ENCODE measurements around the gene OPRD1. TPM values are rescaled to one million over a fixed set of nuclear protein-coding genes. Genes with fewer than 3 reads are reported as not detected.

Gene OPRD1
- total and polyA plus RNA-seq, 4 donors = 0.01 TPM; not detected in 3

DNA sequence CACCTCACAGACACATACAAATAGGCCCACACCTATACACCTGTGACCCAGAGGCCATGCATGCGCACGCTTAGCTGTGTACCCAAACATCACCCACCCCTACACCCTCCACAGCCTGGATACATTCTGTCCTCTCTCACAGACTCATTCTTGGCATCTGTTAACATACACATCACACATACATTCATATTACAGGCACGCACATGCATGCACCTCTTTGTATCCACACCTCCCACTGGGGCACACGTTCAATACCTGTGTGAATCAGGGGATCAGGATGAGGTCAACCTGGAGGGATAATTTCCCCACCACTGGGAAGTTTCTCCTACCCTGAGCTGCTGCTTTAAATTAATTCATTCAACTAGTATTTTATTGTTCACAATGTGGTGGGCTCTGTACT, 66.8 kb downstream of the OPRD1 start:
- no peaks in the 10 kb centered on the region for H3K36me3 ChIP-seq (ENCODE audit: control insufficient read depth in 4 of 4, insufficient read depth in 3 of 4, low read depth in 1 of 4, low read length in 3 of 4)
- WGBS = 92% methylated on average over 4 of the region's 4 CpGs
- no peaks in the 10 kb centered on the region for H3K27me3 ChIP-seq (ENCODE audit: control insufficient read depth in 4 of 4, insufficient read depth in 4 of 4, low read length in 3 of 4)
- peaks cover 0 to 7% (median 0%) of the 10 kb centered on the region in 4 donors for H3K4me1 ChIP-seq (ENCODE audit: control insufficient read depth in 4 of 4, insufficient read depth in 4 of 4, low read length in 3 of 4)
- TF ChIP-seq MAX (IDR thresholded peaks at IDR 0.05) (no peak), YY1 (IDR thresholded peaks at IDR 0.05) (no peak), ZBTB33 (IDR thresholded peaks at IDR 0.05) (no peak), EGR1 (IDR thresholded peaks at IDR 0.05; ENCODE audit: low read depth in 2 of 2) (no peak), FOXA1 (IDR thresholded peaks at IDR 0.05) (no peak)
- TF ChIP-seq, protein P1, sequence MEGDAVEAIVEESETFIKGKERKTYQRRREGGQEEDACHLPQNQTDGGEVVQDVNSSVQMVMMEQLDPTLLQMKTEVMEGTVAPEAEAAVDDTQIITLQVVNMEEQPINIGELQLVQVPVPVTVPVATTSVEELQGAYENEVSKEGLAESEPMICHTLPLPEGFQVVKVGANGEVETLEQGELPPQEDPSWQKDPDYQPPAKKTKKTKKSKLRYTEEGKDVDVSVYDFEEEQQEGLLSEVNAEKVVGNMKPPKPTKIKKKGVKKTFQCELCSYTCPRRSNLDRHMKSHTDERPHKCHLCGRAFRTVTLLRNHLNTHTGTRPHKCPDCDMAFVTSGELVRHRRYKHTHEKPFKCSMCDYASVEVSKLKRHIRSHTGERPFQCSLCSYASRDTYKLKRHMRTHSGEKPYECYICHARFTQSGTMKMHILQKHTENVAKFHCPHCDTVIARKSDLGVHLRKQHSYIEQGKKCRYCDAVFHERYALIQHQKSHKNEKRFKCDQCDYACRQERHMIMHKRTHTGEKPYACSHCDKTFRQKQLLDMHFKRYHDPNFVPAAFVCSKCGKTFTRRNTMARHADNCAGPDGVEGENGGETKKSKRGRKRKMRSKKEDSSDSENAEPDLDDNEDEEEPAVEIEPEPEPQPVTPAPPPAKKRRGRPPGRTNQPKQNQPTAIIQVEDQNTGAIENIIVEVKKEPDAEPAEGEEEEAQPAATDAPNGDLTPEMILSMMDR (IDR thresholded peaks at IDR 0.05; ENCODE audit: low read depth, low read length, missing input control) = no peak
- H3K27ac ChIP-seq (ENCODE audit: low read depth in 1 of 2, low read length in 2 of 2) = no peak overlapping the region
- H3K9ac ChIP-seq (ENCODE audit: low read depth in 1 of 2, low read length in 2 of 2) = no peak overlapping the region
- no peak for DNase-seq (ENCODE audit: low spot score)
- no peak overlapping the region for H3K4me3 ChIP-seq (ENCODE audit: low read depth in 1 of 3, low read length in 3 of 3)
- no peaks in the 10 kb centered on the region for H3K9me3 ChIP-seq (ENCODE audit: control insufficient read depth in 4 of 4, low read length in 3 of 4)

GRCh38 chr1:28882009-28882628, 70.1 kb downstream of the OPRD1 start:
- Histone ChIP-seq H3K4me3 (ENCODE audit: low read depth in 1 of 3, low read length in 3 of 3) (no peak overlapping the region), H3K27me3 (ENCODE audit: control insufficient read depth in 4 of 4, insufficient read depth in 4 of 4, low read length in 3 of 4) (no peaks in the 10 kb centered on the region), H3K9ac (ENCODE audit: low read depth in 1 of 2, low read length in 2 of 2) (no peak overlapping the region), H3K36me3 (ENCODE audit: control insufficient read depth in 4 of 4, insufficient read depth in 3 of 4, low read depth in 1 of 4, low read length in 3 of 4) (no peaks in the 10 kb centered on the region), H3K27ac (ENCODE audit: low read depth in 1 of 2, low read length in 2 of 2) (no peak overlapping the region), H3K4me1 (ENCODE audit: control insufficient read depth in 4 of 4, insufficient read depth in 4 of 4, low read length in 3 of 4) (peaks cover 6 to 23% (median 12%) of the 10 kb centered on the region in 4 donors), H3K9me3 (ENCODE audit: control insufficient read depth in 4 of 4, low read length in 3 of 4) (no peaks in the 10 kb centered on the region)
- no peak for TF ChIP-seq MAX (IDR thresholded peaks at IDR 0.05)
- no peak for TF ChIP-seq REST (IDR thresholded peaks at IDR 0.05)
- TF ChIP-seq TAF1 (conservative IDR thresholded peaks at IDR 0.05) = no peak
- TF ChIP-seq, protein P1 (IDR thresholded peaks at IDR 0.05; ENCODE audit: low read depth, low read length, missing input control) = peak; percentile 98
- no peak for TF ChIP-seq JUND (IDR thresholded peaks at IDR 0.05)
- TF ChIP-seq ATF3 (IDR thresholded peaks at IDR 0.05) = no peak
- TF ChIP-seq GABPA (IDR thresholded peaks at IDR 0.05 in 1 of 2, conservative IDR thresholded peaks at IDR 0.05 in 1 of 2) = no peak
- no peak for TF ChIP-seq SP1 (IDR thresholded peaks at IDR 0.05)
- TF ChIP-seq ZBTB33 (IDR thresholded peaks at IDR 0.05) = no peak
- TF ChIP-seq NR2F2 (IDR thresholded peaks at IDR 0.05) = no peak
- peak; percentile 99 to 100 for TF ChIP-seq RAD21 (IDR thresholded peaks at IDR 0.05)
- TF ChIP-seq RXRA (IDR thresholded peaks at IDR 0.05) = peak in 1 of 2 donors; percentile 44
- peak; percentile 89 for DNase-seq (ENCODE audit: low spot score)
- WGBS = 40% methylated on average over 13 of the region's 13 CpGs
